ENCODE measurements around the gene RBBP5.
"Not testable (repeated sequence)": the region's sequence is repeated elsewhere in the genome, so short reads cannot be mapped to it uniquely, and the experiment has no call there.

Gene RBBP5

GRCh38 chr1:205121660-205122488, at the start of gene RBBP5:
Gene RBBP5, minus strand, starts transcription at chr1:205121978. Its CDS starts 105 bp downstream, at chr1:205121873.
- peak; percentile 99 for DNase-seq (ENCODE audit: low read depth)

GRCh38 chr1:205171369-205171768, 49.6 kb upstream of the RBBP5 start:
- no peak for DNase-seq (ENCODE audit: low read depth)

- DNase-seq (ENCODE audit: low read depth): no peak
These were observed 48.9 kb upstream of the RBBP5 start for GRCh38 chr1:205170532-205171269.

- no peak for DNase-seq (ENCODE audit: low read depth)
These were observed 47.5 kb upstream of the RBBP5 start for GRCh38 chr1:205169248-205169647.

- DNase-seq (ENCODE audit: low read depth): no peak
These were observed 46.5 kb upstream of the RBBP5 start for GRCh38 chr1:205168291-205168690.

- DNase-seq (ENCODE audit: low read depth): no peak
These were observed 40.5 kb upstream of the RBBP5 start for GRCh38 chr1:205162301-205162700.

GRCh38 chr1:205161076-205161475, 39.3 kb upstream of the RBBP5 start:
- DNase-seq (ENCODE audit: low read depth): no peak

GRCh38 chr1:205158048-205158616, 36.4 kb upstream of the RBBP5 start:
- DNase-seq (ENCODE audit: low read depth): no peak

- DNase-seq (ENCODE audit: low read depth): not testable (repeated sequence)
These were observed 34.0 kb upstream of the RBBP5 start for GRCh38 chr1:205155665-205156377.

GRCh38 chr1:205152505-205152904, 30.7 kb upstream of the RBBP5 start:
- no peak for DNase-seq (ENCODE audit: low read depth)

- DNase-seq (ENCODE audit: low read depth): no peak
These were observed 29.1 kb upstream of the RBBP5 start for GRCh38 chr1:205150651-205151428.

GRCh38 chr1:205147191-205147835, 25.5 kb upstream of the RBBP5 start:
- peak; percentile 72 for DNase-seq (ENCODE audit: low read depth)

GRCh38 chr1:205144751-205145150, 23.0 kb upstream of the RBBP5 start:
- DNase-seq (ENCODE audit: low read depth): peak; percentile 53

GRCh38 chr1:205144046-205144720, 22.4 kb upstream of the RBBP5 start:
- DNase-seq (ENCODE audit: low read depth): no peak

GRCh38 chr1:205142102-205142469, 20.3 kb upstream of the RBBP5 start:
- DNase-seq (ENCODE audit: low read depth): no peak

GRCh38 chr1:205141236-205142101, 19.7 kb upstream of the RBBP5 start:
- DNase-seq (ENCODE audit: low read depth): peak; percentile 47

- no peak for DNase-seq (ENCODE audit: low read depth)
These were observed 18.3 kb upstream of the RBBP5 start for GRCh38 chr1:205140113-205140512.

GRCh38 chr1:205137901-205138300, 16.1 kb upstream of the RBBP5 start:
- no peak for DNase-seq (ENCODE audit: low read depth)

- DNase-seq (ENCODE audit: low read depth): no peak
These were observed 11.5 kb upstream of the RBBP5 start for GRCh38 chr1:205133287-205133686.
